Stimulated activated CD8-positive, alpha-beta memory T cell treated with anti-CD3 and anti-CD28 coated beads, Interleukin-15, amount 100 ng/mL, for 24 hours (primary cell): ENCODE data around the gene CTXN1.
"Not testable (repeated sequence)": the region's sequence is repeated elsewhere in the genome, so short reads cannot be mapped to it uniquely, and the experiment has no call there.

ENCODE experiments used
- DNase-seq: peaks from one replicate; pipeline ENCODE4 v3.0.0-alpha.2; 2020; ENCODE audit warnings: low read depth

Gene CTXN1

DNA sequence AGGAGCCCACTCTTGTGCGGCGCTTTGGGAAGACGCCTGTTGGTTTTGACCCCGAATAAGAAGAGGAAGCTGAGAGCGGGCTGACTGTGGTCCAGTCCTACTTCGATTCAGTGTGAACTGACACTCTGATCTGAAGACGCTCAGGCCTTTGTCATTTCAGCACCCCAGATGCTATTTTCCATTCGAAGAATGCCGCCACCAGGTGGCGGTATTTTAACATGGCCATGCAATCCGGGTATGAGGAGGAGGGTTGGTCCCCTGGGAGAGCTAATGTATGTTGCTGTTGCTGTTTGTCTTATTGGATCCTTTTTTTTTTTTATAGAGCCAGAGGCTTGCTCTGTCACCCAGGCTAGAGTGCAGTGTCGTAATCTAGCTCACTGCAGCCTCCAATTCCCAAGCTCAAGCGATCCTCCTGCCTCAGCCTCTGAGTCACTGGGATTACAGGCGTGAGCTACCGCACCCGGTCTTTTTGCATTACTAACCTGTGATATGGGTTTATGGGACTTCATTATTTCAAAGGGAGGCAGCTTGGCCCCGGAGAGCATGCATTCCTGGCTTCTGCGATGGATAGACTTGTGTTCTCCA, 18.3 kb upstream of the CTXN1 start:
- peak; percentile 69 for DNase-seq

DNA sequence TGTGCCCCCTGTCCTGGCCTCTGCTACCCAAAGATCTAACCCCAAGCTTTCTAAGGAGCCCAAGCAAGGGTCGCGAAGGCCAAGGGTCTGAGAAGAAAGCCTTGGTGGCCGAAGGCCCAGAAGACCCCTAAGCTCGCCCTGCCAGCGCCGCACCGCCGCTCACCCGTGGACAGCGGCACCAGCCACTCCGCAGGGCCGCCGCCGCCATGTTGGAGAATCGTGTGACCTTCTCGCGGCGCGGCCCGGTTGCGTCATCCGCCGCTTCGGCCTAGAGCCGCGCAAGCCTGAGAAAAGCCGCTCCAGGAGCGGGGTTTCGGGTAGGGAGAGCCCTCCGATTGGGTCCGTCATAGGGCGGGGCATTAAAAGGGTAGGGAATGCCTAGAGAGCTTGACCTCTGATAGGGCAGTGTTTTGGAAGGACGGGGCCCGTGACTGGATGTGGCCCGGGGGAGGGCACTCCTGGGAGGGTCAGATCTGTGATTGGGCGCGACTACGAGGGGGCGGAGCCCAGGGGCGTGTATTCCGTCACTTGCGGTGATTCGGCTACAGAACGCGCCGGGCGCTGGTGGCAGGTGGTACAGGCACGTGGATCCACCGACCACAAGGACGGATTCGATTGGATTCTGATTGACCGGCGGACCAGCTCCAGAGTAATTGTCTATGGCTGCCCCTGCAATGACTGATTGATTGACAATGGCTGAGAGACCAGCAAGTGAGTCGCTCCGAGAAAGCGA, 17.7 kb upstream of the CTXN1 start, which contains the start of gene TIMM44:
TSS of gene TIMM44 (minus strand) at position 223 of the 733 bp plus-strand sequence. CDS start at position 208, 15 bp downstream.
- DNase-seq: peak; percentile 91

DNA sequence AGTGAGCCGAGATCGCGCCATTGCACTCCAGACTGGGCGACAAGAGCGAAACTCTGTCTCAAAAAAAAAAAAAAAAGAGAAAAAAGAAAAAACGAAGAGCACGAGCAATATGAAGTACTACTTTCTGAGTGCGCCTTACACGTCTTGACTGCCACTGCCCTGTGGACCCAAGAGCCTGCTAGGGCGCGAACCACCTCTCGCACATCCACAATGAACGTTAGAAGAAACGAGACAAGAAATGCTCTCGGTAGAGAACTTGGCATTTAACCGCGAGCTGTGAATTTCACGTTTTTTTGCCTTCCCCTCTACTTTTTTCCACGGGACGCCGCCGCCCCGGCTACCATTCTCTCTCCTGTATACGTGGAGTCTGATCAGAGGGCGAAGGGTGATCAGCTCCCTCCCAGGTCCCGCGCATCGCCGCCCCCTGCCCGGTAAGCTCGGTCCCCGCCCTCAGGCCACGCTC, 17.1 kb upstream of the CTXN1 start:
- no peak for DNase-seq

DNA sequence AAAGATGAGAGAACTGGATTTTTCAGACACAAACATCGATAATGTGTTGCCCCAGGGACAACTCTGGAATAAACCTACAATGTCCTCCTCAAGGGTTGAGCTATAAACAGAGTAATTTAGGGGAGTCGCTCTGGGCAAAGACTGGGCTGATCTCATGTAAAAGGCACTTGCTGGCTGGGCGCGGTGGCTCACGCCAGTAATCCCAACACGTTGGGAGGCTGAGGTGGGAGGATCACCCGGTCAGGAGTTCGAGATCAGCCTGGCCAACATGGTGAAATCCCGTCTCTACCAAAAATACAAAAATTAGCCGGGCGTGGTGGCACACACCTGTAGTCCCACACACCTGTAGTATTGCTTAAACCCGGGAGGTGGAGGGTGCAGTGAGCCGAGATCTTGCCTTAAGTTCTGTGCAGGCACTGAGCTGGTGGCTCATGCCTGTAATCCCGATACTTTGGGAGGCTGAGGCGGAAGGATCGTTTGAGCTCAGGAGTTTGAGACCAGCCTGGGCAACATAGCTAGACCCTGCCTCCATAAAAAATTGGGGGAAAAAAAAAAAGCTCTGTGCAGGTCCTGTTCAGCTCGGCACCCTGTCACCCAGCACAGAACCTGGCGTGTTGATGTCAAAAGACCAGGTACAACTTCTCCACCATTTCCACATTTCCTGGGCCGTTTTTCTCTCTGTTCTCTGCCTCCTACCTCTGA, 16.1 kb upstream of the CTXN1 start:
- no peak for DNase-seq

DNA sequence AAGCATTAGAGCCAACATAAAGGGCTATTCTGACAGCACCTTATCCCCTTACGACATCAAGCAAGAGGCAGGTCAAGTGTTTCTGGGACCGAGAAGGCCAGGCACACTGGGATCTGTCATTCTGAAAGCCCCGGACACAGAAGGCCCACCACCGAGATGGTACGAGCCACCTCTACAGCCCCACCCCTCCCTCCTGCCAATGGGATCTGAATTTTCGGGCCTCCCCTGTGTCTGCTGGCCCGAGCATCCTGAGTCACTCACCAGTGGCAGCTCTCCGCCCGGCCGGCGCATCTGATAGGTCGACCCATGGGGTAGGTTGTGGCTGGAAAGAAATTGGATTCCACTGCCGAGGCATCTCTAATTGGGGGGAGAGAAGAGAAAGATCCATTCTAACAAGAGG, 14.9 kb upstream of the CTXN1 start:
- no peak for DNase-seq

DNA sequence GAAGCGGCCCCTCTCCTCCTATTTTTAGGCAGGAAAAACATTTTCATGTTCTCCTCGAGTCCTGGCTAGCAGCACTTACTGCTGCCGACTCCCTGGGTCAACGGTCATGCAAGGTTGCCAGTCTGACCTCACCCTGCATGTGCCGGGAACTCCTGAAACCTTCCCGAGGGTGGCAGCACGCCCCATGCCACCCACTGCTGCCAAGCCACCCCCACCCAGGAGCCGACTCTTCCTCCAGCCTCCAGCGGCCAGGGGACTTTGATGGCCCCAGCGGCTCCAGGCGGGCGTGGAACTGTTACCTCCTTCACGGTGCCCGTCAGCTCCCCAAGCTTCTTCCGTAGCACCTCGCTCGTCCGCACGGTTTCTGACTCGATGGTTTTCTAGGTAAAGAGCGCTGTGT, 8.8 kb upstream of the CTXN1 start:
- no peak for DNase-seq

DNA sequence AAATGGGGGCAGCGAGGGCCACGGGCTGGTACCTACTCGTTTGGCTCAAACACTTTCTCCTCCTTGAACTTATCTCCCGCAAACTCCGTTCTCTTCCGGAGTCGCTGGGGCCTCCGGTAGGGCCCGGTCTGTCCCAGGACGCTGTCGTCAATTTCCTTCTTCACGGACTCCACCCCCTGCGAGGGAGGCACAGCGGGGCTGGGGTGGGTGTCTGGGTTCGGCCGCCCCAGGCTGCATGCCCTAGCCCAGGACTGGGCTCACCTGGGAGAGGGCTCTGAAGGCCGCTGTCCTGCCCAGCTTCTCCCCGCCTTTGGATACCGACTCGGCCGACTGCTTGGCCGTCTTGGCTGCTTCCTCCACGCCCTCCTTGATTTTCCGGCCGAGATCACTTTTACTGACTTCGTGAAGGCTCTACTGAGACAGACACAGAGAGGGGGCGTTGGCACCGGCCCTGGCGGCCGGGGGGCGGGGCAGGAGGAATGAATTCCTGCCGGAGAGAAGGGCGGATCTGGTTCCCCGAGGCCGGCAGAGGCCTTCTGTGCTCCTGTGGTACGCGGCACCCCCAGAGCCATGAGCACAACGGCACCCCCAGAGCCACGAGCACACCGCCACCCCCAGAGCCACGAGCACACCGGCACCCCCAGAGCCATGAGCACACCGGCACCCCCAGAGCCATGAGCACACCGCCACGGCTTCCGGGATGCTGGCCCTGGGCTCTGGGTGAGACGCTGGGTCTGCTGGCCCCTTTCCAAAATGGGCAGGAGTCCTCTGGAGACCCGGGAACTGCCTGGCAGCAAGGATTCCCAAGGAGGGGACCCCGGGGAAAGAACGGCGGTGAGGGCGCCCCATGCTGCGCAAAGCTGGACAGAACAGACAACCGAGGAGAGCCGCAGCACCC, 8.1 kb upstream of the CTXN1 start:
- DNase-seq: no peak

DNA sequence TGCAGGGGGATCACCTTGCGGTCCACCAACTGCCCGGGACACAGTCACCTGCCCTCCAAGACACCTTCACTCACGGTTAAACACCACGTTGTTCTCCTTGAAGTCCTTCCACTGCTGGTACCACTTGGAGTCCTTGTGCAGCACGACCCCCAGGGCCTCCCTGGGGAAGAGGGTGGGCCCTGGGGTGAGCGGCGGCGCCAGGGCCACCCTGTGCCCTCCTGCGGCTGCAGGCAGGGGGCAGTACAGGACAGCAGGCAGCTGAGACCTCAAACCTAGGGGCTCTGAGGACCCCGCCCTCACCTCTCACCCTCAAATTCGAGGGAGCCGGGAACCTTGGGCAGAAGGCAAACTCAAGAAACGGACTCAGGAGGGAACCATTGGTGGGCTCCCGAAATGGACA, 7.5 kb upstream of the CTXN1 start:
- DNase-seq: no peak

DNA sequence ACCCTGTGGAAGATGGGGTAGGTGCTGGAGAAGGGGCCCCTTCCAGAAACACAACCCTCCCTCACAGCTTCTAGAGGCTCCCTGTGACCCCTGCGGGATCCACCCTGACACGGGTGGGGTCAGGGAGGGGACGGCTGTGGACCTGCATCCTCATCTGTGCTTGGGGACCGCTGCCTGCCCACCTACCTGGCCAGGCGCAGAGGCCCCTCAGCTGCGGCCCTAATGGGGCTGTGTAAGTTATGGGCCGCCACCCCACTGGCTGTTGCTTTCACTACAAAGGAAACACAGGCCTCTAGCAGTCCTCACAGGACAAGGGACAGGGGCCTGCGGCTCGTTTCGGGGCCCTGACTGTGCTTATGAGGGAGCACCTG, 7.0 kb upstream of the CTXN1 start:
- no peak for DNase-seq

DNA sequence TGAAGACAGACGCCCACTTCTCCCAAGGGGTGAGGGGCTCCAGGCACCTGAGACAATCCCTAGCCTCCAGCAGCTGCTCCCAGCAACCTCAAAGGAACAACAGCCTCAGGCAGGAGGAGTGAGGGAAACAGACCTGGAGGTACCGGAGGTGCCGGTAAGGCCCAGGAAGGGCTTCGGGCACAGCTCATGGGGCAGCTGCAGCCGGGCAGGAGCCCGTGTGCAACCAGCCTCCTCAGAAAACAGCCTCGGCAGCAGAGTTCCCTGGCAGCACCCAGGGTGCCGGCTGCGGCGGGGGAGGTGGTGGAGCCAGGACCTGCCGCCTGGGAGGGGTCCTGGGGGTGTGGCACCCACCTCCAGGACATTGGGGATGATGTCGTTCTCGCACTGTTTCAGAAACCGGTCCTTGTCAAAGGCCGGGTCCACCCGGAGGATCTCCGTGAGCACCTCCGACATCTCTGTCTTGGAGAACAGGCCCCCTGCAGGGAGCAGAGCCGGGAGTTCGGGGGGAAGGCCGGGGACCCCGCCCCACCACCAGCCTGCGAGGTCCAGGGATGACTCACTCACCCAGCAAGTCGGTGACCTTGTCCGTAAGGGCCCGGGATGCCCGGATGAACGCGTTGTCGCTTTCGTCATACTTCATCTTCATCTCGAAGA, 6.5 kb upstream of the CTXN1 start:
- DNase-seq: no peak

DNA sequence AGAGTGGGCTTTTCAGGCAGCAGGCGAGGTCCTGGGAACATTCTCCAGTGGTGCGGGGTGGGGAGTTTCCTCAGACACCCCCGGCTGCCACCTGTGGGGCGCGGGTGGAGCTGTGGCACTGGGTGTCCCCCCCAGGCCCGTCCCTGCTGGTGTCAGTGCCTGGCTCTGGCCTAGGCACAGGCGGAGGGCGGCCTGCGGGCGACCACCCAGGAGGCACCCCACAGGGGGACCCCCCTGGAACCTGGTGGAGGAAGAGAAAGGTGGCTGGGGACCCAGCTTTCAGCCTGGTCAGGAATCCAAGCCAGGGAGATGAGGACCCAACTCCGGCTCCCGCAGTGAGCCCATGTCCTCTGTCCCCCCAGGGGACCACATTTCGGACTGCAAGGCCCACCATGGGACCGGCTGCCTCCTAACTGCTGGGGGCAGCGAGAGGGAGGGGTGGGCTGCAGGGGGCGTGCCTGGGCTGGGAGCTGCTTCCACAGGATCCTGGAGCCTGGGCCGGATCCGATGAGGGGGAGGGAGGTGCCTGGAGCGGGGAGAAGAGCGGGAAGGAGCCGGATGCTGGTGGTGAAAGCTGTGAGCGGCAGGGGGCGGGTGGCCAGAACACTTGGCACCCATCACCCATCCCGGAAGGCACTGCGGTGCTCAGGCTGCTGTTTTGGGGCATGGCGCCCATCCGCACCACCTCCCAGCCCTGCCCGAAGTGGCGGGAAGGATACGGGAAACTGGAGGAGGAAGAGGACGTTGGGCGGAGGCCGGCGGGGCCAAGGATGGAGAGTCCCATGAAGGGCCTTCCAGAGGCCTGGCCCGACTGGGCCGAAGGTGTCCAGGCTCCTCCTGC, 5.5 kb upstream of the CTXN1 start:
- DNase-seq: no peak

DNA sequence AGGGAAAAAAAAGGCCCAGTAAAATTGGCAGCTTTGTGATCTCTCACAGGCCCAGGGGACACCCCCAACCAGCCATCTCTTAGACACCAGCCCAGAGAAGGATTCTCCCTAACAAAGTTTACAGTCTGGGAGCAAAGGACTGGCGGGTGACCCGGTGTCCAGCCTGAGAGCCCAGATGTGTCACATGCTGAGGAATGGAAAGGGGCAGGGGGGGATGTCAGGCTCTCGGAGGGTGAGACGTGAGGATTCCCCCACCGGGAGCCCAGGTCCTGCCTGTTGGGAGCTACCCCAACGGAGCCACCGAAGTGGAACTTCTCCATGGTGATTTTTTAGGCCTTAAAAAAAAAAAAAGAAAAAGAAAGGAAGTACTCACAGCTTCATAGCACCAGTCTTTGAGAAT, 4.8 kb upstream of the CTXN1 start:
- DNase-seq: no peak

DNA sequence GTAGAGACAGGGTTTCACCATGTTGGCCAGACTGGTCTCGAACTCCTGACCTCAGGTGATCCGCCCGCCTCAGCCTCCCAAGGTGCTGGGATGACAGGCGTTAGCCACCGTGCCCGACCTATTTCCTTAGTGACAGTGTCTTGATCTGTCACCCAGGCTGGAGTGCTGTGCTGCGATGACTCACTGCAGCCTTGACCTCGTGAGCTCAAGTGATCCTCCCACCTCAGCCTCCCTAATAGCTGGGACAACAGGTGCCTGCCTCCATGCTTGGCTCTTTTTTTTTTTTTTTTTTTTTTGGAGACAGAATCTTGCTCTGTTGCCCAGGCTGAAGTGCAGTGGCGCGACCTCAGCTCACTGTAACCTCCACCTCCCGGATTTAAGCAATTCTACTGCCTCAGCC, 4.1 kb upstream of the CTXN1 start:
- not testable (repeated sequence) for DNase-seq

DNA sequence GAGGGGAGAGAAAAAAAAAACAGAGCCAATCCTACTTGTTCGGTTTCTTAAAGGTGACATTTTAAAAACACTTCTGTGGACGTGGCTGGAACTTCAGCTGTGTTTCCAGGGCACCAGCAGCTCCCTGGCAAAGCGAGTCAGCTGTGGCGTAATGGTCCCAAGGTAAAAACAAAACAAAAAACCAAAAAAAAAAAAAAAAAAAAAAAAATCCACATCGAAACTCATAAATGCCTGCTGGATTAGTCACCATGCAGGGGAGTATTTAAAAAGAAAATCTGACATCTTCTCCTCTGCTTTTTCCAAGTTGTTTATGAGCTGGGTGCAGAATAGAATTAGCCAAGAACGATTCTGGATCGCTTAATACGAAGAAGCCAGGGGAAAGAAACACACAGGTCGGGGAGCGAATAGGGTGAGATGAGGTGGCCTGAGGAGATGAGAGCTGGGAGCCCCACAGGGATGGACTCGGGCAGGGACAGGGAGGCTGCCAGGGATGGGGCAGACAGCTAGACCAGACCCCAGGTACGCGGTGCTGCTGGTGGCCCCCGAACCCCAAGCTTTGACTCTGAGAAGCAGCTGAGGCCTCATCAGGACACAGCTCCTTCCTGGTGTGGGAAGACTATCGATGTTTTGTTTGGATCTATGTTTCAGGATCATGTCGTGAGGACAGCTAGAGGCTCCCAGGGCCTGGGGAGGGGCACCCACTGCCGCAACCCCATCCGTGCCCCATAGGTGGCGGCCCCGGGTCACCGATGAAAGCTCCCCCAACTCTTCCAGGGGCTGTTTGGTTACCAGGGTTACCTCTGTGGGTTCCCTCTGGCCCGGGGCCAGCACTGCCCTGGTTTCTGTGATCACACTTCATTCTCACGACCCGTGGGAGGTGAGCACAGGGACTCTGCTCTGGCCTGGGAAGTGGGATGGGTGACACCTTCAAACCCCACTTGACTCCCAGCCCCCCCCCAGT, 3.1 kb upstream of the CTXN1 start:
- DNase-seq: no peak

DNA sequence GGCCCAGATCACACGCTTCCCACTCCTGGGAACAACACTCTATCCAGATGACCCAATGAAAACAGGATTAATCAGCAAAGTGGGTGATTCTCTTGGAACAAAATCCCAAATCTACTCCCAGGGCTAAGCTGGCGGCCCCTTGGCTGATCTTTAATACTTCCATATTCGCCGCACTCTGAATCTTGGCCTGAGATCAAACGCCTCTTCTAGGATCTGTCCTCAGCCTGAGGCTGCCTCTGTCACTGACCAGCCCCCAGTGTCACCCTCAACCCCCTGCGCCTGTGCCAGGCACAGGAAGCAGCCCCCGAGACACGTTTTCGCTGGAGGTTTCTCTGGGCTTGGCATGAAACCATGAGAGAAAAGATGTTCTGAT, 2.4 kb upstream of the CTXN1 start:
- no peak for DNase-seq

DNA sequence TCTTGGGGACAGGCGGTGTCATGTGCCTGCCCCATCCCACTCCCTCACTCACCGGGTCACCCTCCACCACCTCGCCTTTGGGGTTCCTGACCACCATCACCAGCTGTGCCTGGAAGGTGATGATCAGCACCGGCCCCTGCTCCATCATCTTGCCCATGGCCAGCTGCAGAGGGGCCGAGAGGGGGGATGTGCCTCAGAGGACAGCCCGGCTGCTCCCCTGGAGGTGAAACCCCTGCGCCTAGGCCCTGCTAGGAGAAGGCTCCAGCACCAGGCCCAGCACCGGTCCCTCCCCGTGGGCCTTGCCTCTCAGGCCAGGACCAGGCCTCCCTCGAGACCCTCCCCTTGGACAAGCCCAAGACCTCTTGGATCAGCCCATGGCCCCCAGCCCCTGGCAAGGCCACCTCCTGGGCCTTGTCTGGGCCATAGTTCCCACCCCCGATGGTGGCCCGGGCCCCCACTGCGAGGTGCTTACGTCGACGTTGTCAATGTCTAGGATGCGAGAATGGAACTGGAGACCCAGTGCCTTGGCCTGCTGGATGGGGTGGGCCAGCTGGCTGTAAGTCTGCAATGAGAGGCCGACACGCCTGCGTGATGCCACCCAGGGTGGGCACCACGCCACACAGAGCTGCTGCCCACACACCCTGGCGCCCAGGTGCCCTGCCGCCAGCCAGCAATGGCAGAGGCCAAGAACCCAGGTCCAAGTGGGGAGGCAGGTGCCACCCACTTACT, 1.8 kb upstream of the CTXN1 start:
- no peak for DNase-seq

DNA sequence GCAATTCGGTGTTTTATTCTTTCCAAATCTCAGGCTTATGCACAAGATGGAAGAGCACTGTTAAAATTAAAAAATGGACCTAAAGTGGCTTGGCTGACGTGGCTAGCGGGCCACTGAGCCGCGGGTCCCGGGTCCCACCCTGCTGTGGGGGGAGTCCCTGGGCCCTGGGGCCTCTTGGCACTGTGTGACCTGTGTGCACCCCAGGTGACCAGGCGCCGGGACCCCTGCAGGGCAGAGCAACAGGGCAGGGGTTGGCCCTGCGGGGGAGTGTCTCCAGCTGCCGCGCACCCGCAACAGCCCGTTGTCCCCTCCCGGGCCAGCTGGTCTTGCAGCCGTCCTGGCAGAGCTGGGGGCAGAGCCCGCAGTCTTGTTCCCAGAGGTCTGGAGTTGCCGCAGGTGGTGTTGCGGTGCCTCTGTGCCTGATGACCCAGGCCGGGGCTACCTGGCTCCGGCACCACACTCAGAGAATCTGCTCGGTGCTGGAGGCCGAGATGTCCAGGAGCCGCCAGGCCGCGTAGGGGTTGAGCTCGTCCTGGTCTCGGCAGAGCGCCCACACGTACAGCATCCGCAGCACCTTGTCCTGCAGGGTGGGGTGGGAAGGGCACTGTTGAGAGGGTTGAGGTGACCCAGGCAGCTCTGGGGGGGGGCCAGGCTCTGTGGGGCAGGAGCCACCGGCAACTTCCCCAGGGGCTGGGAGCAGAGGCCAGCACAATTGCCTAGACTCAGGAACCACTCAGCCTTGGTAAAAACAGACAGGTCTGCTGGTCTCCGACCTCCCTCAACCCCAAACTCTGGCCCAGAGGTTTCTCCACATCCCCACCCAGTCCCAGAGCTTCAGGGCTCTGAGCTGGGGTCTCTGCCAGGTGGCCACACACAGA, 1.0 kb upstream of the CTXN1 start:
- no peak for DNase-seq
